GM19455 (cell line): ENCODE data around the gene TBL1XR1.
"Not testable (repeated sequence)": the region's sequence is repeated elsewhere in the genome, so short reads cannot be mapped to it uniquely, and the experiment has no call there.

Source experiments
- ATAC-seq: cut with Tn5 transposase; IDR thresholded peaks from one replicate; pipeline ENCODE4 v1.9.1; 2021; ENCODE audit not compliant: unreplicated experiment

TBL1XR1 gene

GRCh38 chr3:177208781-177209180 is 11.5 kb upstream of the TBL1XR1 start:
- no peak for ATAC-seq

DNA sequence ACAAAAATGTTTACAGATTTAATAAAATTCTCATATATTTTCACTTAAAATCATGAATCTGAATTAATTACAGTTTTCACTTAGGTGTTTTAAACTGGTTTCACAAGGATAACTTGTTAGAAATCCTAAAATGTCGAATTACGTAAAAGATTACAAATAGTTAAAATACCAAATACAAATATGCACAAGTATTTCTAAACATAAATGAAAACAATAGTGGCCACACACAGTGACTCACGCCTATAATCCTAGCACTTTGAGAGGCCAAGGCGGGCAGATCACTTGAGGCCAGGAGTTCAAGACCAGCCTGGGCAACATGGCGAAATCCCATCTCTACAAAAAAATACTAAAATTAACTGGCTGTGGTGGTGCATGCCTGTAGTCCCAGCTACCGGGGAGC is 10.9 kb upstream of the TBL1XR1 start:
- ATAC-seq: no peak

- no peak for ATAC-seq
Observed at GRCh38 chr3:177206936-177207335, 9.7 kb upstream of the TBL1XR1 start.

GRCh38 chr3:177203689-177204395 is 6.6 kb upstream of the TBL1XR1 start:
- ATAC-seq: no peak

GRCh38 chr3:177203016-177203415 is 5.7 kb upstream of the TBL1XR1 start:
- ATAC-seq: not testable (repeated sequence)

- ATAC-seq: peak; percentile 76
Observed at GRCh38 chr3:177201700-177202397, 4.6 kb upstream of the TBL1XR1 start.

GRCh38 chr3:177199206-177199760 is 2.0 kb upstream of the TBL1XR1 start:
- no peak for ATAC-seq

GRCh38 chr3:177197727-177198460 is 612 bp upstream of the TBL1XR1 start:
- peak; percentile 39 for ATAC-seq

DNA sequence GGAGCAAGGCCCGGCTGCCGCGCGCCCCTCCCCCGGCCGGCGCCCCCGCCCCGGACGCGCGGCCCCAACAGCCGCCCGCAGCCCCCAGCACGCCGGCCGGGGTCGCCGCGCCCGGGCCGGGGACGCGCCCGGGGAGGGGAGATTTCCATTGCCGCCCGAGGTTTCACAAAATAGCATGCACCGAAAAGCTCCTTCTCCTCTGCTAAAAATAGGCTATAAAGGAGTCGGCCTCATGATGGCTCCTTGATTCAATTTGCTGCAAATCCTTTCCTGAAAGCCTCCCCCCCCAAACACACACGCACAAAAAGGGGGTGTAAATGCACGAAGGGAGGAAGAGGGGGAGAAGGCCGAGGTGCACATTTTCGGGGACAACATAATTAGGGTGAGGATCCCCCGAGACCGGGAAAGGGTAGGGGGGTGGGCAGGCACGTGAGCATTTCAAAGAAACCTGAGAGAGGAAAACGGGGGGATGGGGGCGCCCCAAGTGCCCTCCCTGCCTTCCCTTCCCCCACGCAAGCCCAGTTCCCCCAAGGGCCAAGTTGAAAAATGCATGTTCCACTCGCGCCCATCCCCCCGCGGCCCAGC is 734 bp downstream of the TBL1XR1 start:
- no peak for ATAC-seq

DNA sequence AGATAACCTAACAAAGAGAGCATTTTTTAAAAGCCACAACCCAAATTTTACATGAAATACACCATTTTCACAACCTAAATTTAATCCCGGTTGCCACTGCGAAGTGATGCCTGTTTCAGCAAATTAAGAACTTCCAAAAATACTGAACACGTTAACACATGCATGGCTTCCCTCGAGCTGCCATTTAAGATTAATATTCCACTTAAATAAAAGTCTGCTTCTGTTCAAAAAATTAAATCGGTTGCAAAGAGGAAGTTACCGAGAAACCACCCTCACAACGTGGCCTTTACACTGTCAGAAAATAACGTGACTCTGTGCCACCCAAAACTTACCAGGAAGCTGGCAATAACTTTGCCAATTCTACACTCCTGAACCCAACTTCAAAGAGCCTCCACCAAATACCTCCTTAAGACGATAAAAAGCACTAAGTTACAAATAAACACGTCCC is 1.2 kb downstream of the TBL1XR1 start:
- no peak for ATAC-seq

- no peak for ATAC-seq
Observed at GRCh38 chr3:177195242-177195991, 1.9 kb downstream of the TBL1XR1 start.

DNA sequence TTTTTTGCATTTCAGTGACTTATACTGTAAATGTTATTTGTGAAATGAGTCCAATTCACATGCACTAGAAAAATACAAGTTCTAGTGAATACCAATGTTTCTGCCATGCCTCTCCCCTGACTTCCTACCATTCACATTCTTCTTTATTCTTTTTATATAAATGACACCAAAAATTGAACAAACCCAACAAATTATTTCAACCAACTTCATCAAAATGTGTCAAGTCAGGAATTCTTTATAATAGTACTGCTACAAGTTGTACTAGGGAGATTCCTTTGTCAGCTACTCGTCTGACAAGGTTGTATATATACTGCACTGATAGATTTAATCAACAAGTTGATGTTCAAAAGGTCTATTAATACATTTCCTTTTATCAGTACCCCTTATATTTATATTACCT is 3.0 kb downstream of the TBL1XR1 start:
- no peak for ATAC-seq

- no peak for ATAC-seq
Observed at GRCh38 chr3:177193688-177194268, 3.5 kb downstream of the TBL1XR1 start.

DNA sequence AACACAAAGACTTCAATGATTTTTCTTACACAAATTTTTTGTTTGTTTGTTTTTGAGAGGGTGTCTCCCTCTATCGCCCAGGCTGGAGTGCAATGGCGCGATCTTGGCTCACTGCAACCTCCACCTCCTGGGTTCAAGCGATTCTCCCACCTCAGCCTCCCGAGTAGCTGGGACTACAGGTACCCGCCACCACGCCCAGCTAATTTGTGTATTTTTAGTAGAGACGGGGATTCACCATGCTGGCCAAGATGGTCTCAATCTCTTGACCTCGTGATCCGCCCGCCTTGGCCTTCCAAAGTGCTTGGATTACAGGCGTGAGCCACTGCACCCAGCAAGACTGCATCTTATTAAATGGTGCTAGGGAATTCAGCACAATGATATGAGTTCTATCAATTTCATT is 4.0 kb downstream of the TBL1XR1 start:
- not testable (repeated sequence) for ATAC-seq

GRCh38 chr3:177190756-177191681 is 6.3 kb downstream of the TBL1XR1 start:
- no peak for ATAC-seq

GRCh38 chr3:177190184-177190583 is 7.1 kb downstream of the TBL1XR1 start:
- not testable (repeated sequence) for ATAC-seq

- ATAC-seq: not testable (repeated sequence)
Observed at GRCh38 chr3:177188325-177188724, 9.0 kb downstream of the TBL1XR1 start.

DNA sequence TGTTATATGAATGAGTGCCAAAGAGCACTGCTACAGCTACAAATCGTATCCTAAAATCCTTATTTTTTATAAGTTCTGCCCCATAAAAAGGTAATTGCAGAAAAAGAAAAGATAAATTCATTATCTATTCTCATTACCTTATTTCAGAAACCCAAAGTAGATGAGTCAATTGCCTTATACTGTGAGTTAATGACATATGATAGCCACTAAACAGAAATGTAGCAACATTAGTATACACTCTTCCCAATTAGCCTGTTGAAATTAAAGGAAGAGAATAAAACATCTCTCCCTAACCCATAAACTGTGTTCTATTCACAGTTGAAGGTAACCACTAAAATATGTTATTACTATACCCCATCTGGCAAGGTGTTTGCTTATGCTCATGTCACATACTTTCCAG is 11.0 kb downstream of the TBL1XR1 start:
- ATAC-seq: no peak

- ATAC-seq: peak; percentile 47
Observed at GRCh38 chr3:177185035-177185574, 12.2 kb downstream of the TBL1XR1 start.
